HG03558 (cell line): Measurements from ENCODE around the gene RERE.
"Not testable (repeated sequence)": the region's sequence is repeated elsewhere in the genome, so short reads cannot be mapped to it uniquely, and the experiment has no call there.

Source experiments
- ATAC-seq: cut with Tn5 transposase; IDR thresholded peaks from one replicate; pipeline ENCODE4 v1.9.1; 2021; ENCODE audit warnings: moderate number of reproducible peaks; ENCODE audit not compliant: unreplicated experiment; ENCODE audit errors: extremely low read depth

Gene RERE

DNA sequence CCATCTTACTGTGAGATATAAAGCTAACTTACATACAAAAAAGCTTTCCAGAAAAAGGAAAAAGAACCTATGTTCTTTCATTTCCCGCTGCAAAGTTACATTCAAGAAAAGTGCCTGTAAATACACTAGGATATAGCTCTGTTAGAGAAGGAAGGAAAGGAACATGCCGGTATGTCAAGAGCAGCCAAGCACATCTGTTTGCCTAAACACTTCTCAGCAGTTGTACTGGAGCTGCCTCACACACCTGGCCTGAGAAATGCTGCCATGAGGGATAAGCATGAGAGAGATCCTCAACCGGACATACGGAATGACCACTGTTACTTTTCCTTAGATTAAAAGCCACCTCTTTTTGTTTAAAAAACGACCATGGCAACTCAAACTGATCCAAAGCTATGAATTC is 189.7 kb downstream of the RERE start:
- no peak for ATAC-seq

DNA sequence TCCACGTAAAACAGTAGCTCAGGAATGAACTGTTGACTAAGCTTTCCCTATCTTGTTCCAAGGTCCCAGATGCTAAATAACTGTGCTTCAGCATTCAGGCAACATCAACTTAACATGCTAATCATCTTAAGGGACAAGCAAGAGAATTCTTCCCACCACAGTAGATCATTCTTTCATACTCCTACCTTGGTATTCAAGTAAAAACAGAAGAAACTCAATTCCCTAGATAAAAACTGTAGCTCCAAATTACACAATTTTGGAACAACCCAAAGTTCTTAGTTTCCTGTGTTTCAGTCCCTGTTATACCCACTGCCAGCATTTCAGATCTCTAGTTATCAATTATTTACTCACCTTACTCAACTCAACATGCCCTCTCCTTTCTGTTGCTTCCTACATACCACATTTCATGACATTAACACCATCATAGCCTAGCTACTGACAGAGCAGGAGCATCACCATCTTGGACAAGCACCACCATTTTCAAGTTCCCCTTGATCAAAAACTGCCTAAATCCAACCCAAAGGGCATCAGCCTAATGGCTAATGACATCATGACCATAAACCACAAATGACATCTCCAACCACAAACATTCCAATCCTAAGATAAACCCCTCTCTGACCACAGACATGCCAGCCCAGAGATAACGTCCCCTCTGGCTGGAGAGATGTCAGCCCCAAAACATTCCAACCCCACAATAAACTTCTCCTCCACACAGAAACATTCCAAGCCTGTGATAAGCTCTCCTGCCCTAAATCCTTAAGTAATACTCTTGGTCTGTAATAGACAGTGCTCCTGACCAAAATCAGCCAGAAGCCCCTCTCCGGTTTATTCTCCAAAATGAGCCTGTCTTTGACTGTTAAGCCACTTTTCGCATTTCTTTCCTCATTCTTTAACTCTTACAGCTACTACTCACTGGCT is 191.2 kb downstream of the RERE start:
- no peak for ATAC-seq

- ATAC-seq = no peak
Measured at GRCh38 chr1:8625491-8625890, 191.9 kb downstream of the RERE start.

- ATAC-seq = not testable (repeated sequence)
Measured at GRCh38 chr1:8623651-8624192, 193.7 kb downstream of the RERE start.

- ATAC-seq = not testable (repeated sequence)
Measured at GRCh38 chr1:8621785-8622348, 195.6 kb downstream of the RERE start.

GRCh38 chr1:8621034-8621582 is 196.3 kb downstream of the RERE start:
- ATAC-seq = not testable (repeated sequence)

- ATAC-seq = not testable (repeated sequence)
Measured at GRCh38 chr1:8619917-8620502, 197.4 kb downstream of the RERE start.

DNA sequence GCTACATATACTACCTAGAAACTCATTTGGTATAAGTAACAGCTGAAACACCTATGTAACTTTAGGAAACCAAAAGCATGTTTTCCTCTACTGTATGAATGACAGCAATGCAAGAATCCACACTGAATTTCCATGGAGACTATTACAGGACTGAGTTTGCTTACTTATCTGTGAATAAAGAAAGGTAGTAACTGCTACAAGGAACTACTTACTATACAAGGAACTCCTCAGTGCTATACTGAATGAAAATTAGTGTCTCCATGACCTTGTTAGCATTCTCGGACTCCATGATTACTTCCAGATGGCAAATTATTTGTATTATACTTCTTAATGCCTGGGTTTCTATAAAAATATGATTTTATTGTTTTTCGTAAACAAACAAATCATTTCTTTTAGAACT is 198.0 kb downstream of the RERE start:
- not testable (repeated sequence) for ATAC-seq

- not testable (repeated sequence) for ATAC-seq
Measured at GRCh38 chr1:8616791-8617190, 200.6 kb downstream of the RERE start.

DNA sequence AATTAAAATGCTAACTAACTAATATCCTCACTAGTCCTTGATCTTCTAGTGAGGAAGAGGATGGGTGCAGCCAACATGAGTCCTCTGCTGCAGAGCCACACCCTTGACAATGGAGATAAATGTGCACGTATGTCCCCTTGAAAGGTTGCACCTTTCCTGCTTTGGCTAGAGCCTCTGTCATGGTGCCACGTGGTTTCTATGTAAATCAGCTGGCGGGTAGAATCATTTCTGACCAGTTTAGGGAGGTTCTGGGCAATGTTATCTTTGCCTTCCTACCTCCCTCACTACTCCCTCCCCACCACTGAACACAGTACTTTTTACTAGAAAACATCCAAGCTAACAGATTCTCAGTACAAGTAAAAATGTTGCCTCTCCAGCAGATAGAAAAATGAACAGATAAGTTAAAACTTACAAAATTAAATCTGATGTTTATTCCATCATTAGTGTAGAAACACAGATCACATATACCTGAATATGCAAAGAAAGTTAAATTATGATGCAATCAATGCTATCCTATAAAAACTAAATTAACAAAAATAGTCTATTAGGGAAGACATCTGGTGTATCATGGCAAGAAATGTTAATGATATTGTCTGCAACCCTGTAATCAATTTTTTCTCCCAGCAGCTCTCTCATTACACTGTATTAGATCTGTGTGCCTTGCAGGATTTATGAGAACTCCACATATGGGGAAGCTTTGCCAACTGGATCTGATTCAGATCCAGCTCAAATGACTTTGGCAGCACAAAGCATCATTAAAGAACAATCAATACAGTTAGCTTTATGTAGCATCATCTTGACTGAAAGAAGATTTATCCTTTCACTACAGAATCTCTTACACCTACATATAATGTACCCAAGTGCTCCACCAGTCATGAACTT is 205.6 kb downstream of the RERE start:
- ATAC-seq = not testable (repeated sequence)

DNA sequence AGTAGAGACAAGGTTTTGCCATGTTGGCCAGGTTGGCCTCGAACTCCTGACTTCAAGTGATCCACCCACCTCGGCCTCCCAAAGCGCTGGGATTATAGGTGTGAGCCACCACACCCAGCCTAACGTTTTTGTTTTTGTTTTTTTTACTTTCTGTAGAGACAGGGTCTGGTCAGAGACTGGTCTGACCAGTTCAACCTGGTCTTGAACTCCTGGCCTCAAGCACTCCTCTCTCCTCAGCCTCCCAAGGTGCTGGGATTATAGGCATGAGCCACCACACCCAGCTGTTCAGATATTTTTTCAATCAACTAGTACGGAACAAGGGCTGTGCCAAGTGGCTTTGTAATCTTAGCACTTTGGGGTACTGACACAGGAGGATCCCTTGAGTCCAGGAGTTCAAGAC is 209.5 kb downstream of the RERE start:
- ATAC-seq = no peak

- ATAC-seq = peak; percentile 80
Measured at GRCh38 chr1:8604041-8604945, 213.1 kb downstream of the RERE start.

GRCh38 chr1:8603220-8603616 is 214.2 kb downstream of the RERE start:
- no peak for ATAC-seq

DNA sequence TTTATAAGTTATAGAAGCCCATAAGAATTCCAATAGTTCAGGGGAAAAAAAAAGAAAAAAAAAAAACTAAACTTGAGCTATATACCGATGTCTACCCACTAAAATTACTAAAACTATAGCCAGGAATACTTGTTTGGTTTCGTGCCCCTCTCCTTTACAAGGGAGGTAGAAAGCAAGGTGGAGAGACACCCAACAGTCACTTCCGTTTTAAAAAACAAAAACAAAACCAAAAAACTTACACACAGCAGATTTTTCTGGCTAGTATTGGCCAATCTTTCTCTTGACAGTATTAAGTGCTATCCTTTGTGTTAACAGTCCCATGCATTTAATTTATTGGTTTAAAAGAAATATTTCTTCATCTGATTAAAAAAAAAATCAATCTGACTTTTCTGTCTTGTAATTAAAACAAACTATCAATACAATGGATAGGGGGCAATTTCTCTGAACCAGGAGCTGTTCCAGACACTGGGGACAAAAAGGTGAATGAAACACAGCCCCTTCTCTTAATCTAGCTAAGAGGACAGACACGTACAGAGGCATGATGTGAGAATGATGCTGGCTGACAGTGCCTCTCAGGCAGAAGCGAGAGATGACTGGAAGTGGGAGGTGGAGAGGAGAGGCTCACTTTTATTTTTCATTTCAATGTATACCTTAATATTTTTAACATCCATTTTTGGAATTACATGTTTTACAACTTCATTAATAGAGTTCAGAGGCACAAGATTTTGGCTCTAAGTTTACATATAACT is 214.8 kb downstream of the RERE start:
- ATAC-seq = no peak

GRCh38 chr1:8600336-8600735 is 217.1 kb downstream of the RERE start:
- ATAC-seq = no peak

DNA sequence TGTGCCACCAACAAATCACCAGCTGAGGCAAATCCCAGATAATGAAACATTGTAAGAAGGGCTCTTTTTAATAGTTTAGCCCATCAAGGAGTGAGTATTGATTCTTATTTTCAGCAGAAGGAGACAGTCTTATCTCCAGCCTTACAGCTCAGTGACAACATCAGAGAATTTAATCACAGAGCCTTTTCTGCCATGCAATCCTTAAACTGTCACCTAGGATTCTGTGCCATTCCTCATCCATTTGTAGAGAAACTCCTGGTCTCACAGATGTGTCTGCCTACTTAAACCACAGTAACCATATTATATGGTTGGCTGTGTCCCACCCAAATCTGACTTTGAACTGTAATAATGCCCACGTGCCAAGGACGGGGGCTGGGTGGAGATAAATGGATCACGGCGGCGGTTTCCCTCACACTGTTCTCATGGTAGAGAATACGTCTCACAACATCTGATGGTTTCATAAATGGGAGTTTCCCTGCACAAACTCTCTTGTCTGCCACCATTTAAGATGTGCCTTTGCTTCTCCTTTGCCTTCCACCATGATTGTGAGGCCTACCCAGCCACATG is 217.7 kb downstream of the RERE start:
- no peak for ATAC-seq

DNA sequence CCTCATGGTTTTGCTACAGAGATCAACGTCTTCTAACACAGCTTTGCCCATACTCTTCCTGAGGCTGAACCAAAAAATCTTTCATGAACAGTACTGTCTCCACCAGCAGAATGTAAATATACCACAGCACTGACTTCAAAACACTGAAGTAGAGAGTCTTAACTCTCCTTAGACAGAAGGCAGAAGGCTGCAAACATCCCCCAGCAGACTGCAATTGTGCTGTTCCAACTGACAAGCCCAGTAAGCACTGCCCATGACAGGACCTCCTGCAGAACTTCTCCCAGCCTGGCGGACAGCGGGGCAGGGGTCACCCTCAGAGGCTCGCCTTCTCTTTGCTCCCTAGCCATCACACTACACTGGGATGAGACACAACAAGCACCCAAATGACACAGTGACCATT is 218.7 kb downstream of the RERE start:
- no peak for ATAC-seq
